Loucy (cell line): ENCODE results near the gene KLHL10.
A peak's percentile ranks its signal among the peaks of the same experiment; 100 is the strongest.
"Not testable (repeated sequence)": the region's sequence is repeated elsewhere in the genome, so short reads cannot be mapped to it uniquely, and the experiment has no call there.

Experiments used
- H2AFZ ChIP-seq: fragments of 200-600 bp; sonication (generic); 2 replicates; pipeline ENCODE4 v1.6.0; 2016; ENCODE audit warnings: antibody characterized with exemption, mild to moderate bottlenecking, low read length, moderate library complexity
- H3F3A ChIP-seq: fragments of 200-600 bp; 2 replicates; pipeline ENCODE4 v1.6.0; 2016; ENCODE audit warnings: antibody characterized with exemption, low read depth, mild to moderate bottlenecking
- H3K27me3 ChIP-seq: fragments of 200-600 bp; sonication (generic); 2 replicates; pipeline ENCODE4 v1.6.1; 2014; ENCODE audit warnings: low read length, mild to moderate bottlenecking; ENCODE audit not compliant: insufficient read depth, poor library complexity, severe bottlenecking
- H3K36me3 ChIP-seq: fragments of 200-600 bp; sonication (generic); 2 replicates; pipeline ENCODE4 v1.6.1; 2016; ENCODE audit warnings: low read length; ENCODE audit not compliant: insufficient read depth
- H3K4me1 ChIP-seq: fragments of 200-600 bp; sonication (generic); 2 replicates; pipeline ENCODE4 v1.5.1; 2014; ENCODE audit warnings: low read length, mild to moderate bottlenecking; ENCODE audit not compliant: insufficient read depth, poor library complexity, severe bottlenecking
- H3K4me2 ChIP-seq: fragments of 200-600 bp; sonication (generic); 2 replicates; pipeline ENCODE4 v1.6.0; 2014; ENCODE audit warnings: antibody characterized with exemption, low read length, low read depth, mild to moderate bottlenecking; ENCODE audit not compliant: poor library complexity, severe bottlenecking
- H3K4me3 ChIP-seq: fragments of 200-600 bp; sonication (generic); 2 replicates; pipeline ENCODE4 v1.5.1; 2014; ENCODE audit warnings: low read length, mild to moderate bottlenecking, mixed read lengths; ENCODE audit not compliant: poor library complexity, severe bottlenecking
- H3K79me2 ChIP-seq: fragments of 200-600 bp; sonication (generic); 2 replicates; pipeline ENCODE4 v1.6.1; 2014; ENCODE audit warnings: low read length; ENCODE audit not compliant: insufficient read depth
- H3K9ac ChIP-seq: fragments of 200-600 bp; sonication (generic); 2 replicates; pipeline ENCODE4 v1.6.0; 2014; ENCODE audit warnings: mild to moderate bottlenecking, low read depth, low read length, moderate library complexity; ENCODE audit not compliant: poor library complexity, severe bottlenecking
- H3K9me2 ChIP-seq: fragments of 200-600 bp; sonication (generic); replicated peaks from 2 replicates; pipeline ENCODE4 v1.6.1; 2016; ENCODE audit warnings: low read depth, low read length, mixed read lengths
- H3K9me3 ChIP-seq: fragments of 200-600 bp; sonication (generic); 2 replicates; pipeline ENCODE4 v1.6.1; 2014; ENCODE audit warnings: mild to moderate bottlenecking, antibody characterized with exemption, low read length, low read depth; ENCODE audit not compliant: insufficient read depth
- H4K20me1 ChIP-seq: fragments of 200-600 bp; sonication (generic); 2 replicates; pipeline ENCODE4 v1.6.0; 2014; ENCODE audit warnings: antibody characterized with exemption, low read length, mild to moderate bottlenecking; ENCODE audit not compliant: insufficient read depth, poor library complexity, severe bottlenecking
- CTCF ChIP-seq: fragments of 200-600 bp; sonication (generic); conservative IDR thresholded peaks from 2 replicates; pipeline ENCODE4 v1.5.1; 2014; ENCODE audit warnings: mild to moderate bottlenecking, antibody characterized with exemption, low read length
- EZH2phosphoT487 ChIP-seq: fragments of 200-600 bp; IDR thresholded peaks from 2 replicates; pipeline ENCODE4 v1.6.1; 2018; ENCODE audit warnings: antibody characterized with exemption, mild to moderate bottlenecking, moderate library complexity, borderline replicate concordance

The KLHL10 gene

DNA sequence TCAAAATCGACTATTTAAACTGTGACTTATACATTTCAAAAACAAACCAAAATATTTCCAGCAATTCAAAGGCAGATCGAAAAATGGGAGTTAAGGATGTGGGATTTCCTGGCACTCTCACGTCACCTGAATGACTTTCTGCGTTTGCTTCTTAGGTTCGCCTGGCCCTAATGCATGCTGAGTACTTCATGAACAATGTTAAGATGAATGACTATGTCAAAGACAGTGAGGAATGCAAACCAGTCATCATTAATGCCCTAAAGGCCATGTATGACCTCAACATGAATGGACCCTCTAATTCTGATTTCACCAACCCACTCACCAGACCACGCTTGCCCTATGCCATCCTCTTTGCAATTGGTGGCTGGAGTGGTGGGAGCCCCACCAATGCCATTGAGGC is 7.3 kb downstream of the KLHL10 start:
- H3K4me2 ChIP-seq = no peak overlapping the region
- TF ChIP-seq EZH2phosphoT487 (no peak), CTCF (no peak)
- no peak overlapping the region for H3K9ac ChIP-seq
- H3K36me3 ChIP-seq = peaks cover 10% of the 10 kb centered on the region; the same call in 1 of the 2 replicates
- H3K27me3 ChIP-seq = no peaks in the 10 kb centered on the region
- no peaks in the 10 kb centered on the region for H3K4me1 ChIP-seq
- H3K4me3 ChIP-seq = no peak overlapping the region
- H3F3A ChIP-seq = no peaks in the 10 kb centered on the region
- no peaks in the 10 kb centered on the region for H3K9me3 ChIP-seq
- H3K79me2 ChIP-seq = peaks cover 19% of the 10 kb centered on the region; the same call in 1 of the 2 replicates
- no peak overlapping the region for H2AFZ ChIP-seq
- H3K9me2 ChIP-seq = no peaks in the 10 kb centered on the region
- H4K20me1 ChIP-seq = no peaks in the 10 kb centered on the region

- no peak overlapping the region for H2AFZ ChIP-seq
- peaks cover 18% of the 10 kb centered on the region for H4K20me1 ChIP-seq
- no peaks in the 10 kb centered on the region for H3K9me3 ChIP-seq
- H3K27me3 ChIP-seq = no peaks in the 10 kb centered on the region
- H3K9ac ChIP-seq = no peak overlapping the region
- H3K9me2 ChIP-seq = no peaks in the 10 kb centered on the region
- no peak overlapping the region for H3K4me3 ChIP-seq
- peaks cover 46% of the 10 kb centered on the region for H3K36me3 ChIP-seq
- peaks cover 51% of the 10 kb centered on the region; the same call in 1 of the 2 replicates for H3K79me2 ChIP-seq
- H3K4me2 ChIP-seq = no peak overlapping the region
- no peaks in the 10 kb centered on the region for H3F3A ChIP-seq
- H3K4me1 ChIP-seq = no peaks in the 10 kb centered on the region
- TF ChIP-seq EZH2phosphoT487 = no peak
Observed at GRCh38 chr17:41848788-41849187, 11.2 kb downstream of the KLHL10 start.

GRCh38 chr17:41849251-41849990 is 11.8 kb downstream of the KLHL10 start:
- no peaks in the 10 kb centered on the region for H3K27me3 ChIP-seq
- no peak overlapping the region for H3K4me3 ChIP-seq
- H3K9me2 ChIP-seq = no peaks in the 10 kb centered on the region
- peak overlapping the region; percentile 1 for H3K4me2 ChIP-seq
- peaks cover 52% of the 10 kb centered on the region for H3K36me3 ChIP-seq
- peaks cover 55% of the 10 kb centered on the region; the same call in 1 of the 2 replicates for H3K79me2 ChIP-seq
- no peaks in the 10 kb centered on the region for H3K9me3 ChIP-seq
- no peaks in the 10 kb centered on the region for H3K4me1 ChIP-seq
- no peak overlapping the region for H2AFZ ChIP-seq
- no peaks in the 10 kb centered on the region for H3F3A ChIP-seq
- no peak overlapping the region for H3K9ac ChIP-seq
- H4K20me1 ChIP-seq = peaks cover 21% of the 10 kb centered on the region
- TF ChIP-seq EZH2phosphoT487 (no peak), CTCF (no peak)

- Histone ChIP-seq H3K79me2 (peaks cover 67% of the 10 kb centered on the region), H3K36me3 (peaks cover 59% of the 10 kb centered on the region), H4K20me1 (peaks cover 25% of the 10 kb centered on the region)
- H3K27me3 ChIP-seq, H3K4me3 ChIP-seq, H2AFZ ChIP-seq, H3F3A ChIP-seq, H3K9me2 ChIP-seq, H3K4me2 ChIP-seq, H3K4me1 ChIP-seq, H3K9me3 ChIP-seq, H3K9ac ChIP-seq: not testable (repeated sequence)
Observed at GRCh38 chr17:41851382-41851781, 13.8 kb downstream of the KLHL10 start.
